Measurements from ENCODE around the gene HSF2BP.

DNA sequence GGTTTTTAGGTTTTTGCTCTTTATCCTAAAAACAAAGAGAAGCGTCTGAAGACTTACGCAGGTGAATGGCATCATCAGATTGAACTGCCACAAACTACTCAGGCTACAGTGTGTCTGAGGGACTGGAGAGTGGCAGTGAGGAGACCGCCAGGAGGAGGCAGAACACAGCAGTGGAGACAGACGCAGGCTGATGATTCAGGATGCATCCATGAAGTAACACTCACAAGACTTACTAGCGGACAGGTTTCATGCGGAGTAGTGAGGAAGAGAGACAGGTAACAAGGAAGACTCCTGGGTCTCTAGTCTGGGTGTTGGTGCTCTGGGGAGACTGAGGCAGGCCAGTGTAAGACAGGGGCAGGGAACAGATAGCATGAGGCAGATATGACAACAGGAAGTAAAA lies 5.7 kb downstream of the HSF2BP start:
- TF ChIP-seq, protein P1, sequence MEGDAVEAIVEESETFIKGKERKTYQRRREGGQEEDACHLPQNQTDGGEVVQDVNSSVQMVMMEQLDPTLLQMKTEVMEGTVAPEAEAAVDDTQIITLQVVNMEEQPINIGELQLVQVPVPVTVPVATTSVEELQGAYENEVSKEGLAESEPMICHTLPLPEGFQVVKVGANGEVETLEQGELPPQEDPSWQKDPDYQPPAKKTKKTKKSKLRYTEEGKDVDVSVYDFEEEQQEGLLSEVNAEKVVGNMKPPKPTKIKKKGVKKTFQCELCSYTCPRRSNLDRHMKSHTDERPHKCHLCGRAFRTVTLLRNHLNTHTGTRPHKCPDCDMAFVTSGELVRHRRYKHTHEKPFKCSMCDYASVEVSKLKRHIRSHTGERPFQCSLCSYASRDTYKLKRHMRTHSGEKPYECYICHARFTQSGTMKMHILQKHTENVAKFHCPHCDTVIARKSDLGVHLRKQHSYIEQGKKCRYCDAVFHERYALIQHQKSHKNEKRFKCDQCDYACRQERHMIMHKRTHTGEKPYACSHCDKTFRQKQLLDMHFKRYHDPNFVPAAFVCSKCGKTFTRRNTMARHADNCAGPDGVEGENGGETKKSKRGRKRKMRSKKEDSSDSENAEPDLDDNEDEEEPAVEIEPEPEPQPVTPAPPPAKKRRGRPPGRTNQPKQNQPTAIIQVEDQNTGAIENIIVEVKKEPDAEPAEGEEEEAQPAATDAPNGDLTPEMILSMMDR (IDR thresholded peaks at IDR 0.05), result no peak
- no peak for TF ChIP-seq POLR2A (IDR thresholded peaks at IDR 0.05)

Measured in tibial nerve (tissue), 3 donors.